EL (cell line): ENCODE results near the gene UQCC3.
"Not testable (repeated sequence)": the region's sequence is repeated elsewhere in the genome, so short reads cannot be mapped to it uniquely, and the experiment has no call there.

Experiments used
- DNase-seq: peaks from one replicate; pipeline ENCODE4 v3.0.0-alpha.2; 2016

UQCC3 gene

DNA sequence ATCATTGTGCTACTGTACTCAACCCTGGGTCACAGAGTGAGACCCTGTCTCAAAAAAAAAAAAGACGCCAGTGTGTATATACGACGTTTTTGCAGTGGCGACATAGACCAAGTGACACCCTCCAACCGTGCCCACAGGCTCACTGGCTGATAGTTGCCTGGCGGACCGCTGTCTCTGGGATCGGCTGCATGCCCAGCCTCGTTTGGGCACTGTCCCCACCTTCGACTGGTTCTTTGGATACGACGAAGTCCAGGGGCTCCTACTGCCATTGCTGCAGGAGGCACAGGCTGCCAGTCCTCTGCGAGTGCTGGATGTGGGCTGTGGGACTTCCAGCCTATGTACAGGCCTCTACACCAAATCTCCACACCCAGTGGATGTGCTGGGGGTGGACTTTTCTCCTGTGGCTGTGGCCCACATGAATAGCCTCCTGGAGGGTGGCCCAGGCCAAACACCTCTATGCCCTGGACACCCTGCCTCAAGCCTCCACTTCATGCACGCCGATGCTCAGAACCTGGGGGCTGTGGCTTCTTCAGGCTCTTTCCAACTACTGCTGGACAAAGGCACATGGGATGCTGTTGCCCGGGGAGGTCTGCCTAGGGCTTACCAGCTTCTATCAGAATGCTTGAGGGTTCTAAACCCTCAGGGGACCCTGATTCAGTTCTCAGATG, 5.1 kb upstream of the UQCC3 start:
- DNase-seq, result no peak

DNA sequence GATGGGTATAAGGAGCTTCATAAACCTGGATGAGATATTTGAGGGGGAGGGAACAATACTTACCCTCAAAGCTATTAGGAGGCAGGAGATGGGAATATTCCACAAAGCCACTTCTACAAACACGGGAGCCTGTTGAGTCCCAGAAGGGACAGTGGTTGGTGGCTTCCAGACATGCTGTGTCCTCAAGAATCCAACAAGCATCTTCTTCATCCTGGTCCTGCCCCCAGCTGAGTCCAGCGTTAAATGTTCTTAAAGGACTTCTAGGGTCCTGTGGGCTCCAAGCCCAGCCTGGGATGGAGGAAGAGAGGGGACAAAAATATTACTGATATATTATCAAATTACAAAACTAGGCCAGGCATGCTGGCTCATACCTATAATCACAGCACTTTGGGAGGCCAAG, 4.0 kb upstream of the UQCC3 start:
- DNase-seq, result no peak

DNA sequence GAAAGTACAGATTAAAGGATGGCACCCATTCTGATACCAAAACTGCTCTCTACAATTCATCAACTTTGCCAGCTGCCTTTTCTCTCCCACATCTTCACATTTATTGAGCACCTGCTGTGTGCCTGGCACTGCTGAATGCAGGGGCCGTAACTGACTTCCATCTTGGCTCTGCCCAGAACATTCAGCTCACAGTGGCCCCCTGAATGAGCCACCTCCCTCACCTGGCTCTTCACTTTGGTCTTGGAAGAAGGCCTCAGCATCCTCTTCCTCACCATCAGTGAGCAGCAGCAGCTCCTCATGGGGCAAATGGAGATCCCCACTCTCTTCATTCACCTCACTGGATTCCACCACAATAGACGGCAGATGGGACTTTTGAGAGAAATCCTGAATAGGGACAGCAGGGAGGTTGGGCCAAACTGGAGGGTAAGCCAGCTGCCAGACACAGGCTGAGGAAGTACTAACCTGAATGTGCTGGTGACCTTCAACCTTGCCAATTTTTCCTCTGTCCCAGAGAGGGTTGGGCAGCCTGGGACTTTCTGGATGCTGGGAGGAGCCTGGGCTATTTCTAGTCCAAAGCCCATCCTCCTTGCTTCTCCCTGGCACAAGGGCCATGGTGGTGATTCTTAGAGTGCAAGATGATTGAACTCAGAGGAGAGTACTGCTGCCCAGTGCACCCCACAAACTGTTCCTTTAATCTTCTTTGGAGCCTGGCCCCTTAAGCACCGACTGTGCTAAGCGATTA, 1.9 kb upstream of the UQCC3 start:
- no peak for DNase-seq

GRCh38 chr11:62671236-62671607, 251 bp upstream of the UQCC3 start:
- no peak for DNase-seq

DNA sequence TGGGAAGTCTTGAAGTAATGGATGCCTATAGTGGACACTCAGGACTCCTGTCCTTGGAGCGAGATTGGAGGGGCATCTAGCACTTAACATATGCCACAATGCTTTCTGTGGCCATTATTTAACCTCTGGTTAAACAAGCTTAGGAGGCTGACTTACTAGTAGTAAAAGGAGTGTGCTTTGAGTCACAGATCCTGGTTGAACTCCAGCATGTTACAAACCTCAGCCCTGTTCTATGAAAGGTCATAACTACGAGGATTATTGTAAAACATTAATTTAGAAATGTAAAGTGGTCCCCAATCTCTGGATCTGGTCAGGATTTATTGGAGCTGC, 1.7 kb downstream of the UQCC3 start:
- DNase-seq, result no peak

DNA sequence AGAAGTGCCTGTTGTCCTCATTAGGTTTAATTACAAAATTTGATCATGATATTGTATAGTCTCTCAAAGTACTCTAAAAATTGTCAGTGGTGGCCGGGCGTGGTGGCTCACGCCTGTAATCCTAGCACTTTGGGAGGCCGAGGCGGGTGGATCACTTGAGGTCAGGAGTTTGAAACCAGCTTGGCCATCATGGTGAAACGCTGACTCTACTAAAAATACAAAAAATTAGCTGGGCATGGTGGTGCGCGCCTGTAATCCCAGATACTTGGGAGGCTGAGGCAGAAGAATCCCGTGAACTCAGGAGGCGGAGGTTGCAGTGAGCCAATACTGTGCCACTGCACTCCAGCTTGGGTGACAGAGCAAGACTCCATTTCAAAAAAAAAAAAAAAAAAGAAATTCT, 3.9 kb downstream of the UQCC3 start:
- not testable (repeated sequence) for DNase-seq

- DNase-seq, result no peak
These were observed 5.2 kb downstream of the UQCC3 start for GRCh38 chr11:62676698-62677097.

DNA sequence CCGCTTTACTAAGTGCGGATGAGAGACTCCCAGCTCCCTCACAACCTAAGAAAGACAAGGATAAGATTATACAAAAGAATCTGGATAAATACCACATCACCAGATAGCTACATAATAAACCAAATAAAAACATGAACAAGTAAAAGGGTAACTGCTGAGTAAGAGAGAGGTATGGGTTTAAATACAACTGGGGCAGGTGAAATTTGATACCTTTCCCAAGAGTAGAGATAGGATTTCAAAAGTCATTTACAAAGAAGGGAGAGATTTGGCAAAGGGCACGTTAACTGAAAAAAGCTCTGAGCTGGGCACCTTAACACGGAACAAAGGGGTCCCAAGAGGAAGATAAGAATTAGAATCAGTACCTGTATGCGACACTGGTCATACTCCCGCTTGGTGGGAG, 5.7 kb downstream of the UQCC3 start:
- no peak for DNase-seq

DNA sequence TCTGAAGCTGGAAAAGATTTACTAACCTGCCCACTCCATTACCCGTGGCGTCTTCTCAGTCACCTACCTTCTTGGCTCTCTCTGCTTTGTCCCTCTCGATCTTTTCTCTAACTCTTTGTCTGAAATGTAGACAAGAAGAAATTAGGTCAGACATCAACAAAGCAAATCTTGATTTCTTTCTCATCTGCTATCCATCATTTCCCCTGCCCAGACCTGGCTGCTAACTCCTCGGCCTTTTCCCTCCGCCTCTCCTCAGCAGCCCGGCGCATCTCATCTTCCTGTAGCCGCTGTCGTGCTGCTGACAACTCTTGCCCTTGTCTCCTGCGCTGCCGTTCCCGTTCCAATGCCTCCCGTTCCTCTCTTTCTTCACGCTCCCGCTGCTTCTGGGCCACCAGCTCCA, 6.2 kb downstream of the UQCC3 start:
- DNase-seq, result no peak

GRCh38 chr11:62678433-62678769, 6.9 kb downstream of the UQCC3 start:
- DNase-seq, result no peak

DNA sequence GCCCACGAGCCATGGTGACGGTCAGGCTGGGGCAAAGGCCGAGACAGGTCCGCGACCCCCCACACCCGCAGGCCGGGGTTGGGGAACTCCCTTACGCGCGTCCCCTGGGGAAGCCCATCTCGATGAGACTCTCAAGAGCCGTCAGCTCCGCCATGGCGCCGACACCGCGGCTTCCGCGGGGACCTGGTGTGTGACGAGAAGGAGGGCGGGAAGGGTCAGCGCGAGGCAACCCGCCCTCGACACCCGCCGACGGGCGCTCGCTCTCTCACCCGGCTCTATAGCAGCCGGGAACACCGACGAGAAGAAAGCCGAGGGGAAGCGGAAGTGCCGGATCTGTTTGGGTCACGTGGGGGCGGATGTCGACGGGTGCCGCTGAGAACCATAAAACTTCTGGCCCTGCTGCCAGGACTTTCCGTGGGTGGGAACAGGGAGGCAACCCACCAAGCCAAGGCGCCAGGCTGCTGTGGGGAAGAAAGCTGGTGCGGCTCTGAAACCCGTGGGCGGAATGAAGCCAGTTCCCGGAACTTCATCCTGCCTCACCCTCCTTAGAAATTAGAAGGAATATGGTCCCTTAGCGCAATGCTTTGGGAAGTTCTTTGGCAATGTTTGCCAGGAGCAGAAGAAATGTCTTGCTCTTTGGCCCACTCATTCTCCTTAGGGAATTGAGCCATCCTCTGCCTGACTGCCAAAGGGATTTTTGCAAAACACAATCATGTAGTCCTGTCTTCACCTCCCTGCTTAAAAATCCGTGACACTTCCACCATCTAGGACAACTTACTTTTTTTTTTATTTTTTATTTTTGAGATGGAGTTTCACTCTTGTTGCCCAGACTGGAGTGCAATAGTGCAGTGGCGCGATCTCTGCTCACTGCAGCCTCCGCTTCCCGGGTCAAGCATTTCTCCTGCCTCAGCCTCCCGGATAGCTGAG, 7.6 kb downstream of the UQCC3 start, which contains the start of gene UBXN1:
Gene UBXN1 (minus strand): TSS at position 304 of the 927 bp plus-strand sequence. CDS start 150 bp downstream, at position 154.
- peak; percentile 90 for DNase-seq

DNA sequence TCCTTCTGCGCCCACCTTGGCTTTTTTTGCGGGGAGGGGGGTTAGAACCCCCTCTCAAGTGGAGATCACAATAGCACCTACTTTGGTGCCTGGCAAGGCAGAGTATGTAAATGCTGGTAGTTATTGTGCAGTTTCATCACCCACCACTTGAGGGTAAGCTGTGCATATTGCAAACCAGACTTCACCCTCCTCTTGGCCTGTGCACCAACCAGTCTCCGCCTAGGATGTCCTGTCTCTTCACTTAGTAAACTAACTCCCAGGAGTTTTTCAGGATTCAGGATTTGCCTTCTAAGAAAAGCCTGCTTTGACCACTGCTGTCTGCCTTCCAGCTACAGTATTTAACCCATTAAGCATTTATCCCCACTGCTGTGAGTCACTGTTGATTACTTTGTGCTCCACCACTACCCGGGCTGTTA, 9.4 kb downstream of the UQCC3 start:
- peak; percentile 77 for DNase-seq

DNA sequence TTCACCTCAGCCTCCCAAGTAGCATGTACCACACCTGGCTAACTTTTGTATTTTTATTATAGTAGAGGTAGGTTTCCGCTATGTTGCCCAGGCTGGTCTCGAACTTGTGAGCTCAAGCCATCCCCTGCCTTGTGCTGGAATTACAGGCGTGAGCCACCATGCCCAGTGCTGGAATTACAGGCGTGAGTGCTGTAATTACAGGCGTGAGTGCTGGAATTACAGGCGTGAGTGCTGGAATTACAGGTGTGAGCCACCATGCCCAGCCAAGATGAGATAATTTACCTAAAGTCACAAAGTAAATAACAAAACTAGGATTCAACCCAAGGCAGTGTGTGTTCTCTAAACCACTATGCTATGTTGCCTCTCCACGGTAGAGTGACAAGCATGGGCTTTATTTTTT, 11.0 kb downstream of the UQCC3 start:
- no peak for DNase-seq

DNA sequence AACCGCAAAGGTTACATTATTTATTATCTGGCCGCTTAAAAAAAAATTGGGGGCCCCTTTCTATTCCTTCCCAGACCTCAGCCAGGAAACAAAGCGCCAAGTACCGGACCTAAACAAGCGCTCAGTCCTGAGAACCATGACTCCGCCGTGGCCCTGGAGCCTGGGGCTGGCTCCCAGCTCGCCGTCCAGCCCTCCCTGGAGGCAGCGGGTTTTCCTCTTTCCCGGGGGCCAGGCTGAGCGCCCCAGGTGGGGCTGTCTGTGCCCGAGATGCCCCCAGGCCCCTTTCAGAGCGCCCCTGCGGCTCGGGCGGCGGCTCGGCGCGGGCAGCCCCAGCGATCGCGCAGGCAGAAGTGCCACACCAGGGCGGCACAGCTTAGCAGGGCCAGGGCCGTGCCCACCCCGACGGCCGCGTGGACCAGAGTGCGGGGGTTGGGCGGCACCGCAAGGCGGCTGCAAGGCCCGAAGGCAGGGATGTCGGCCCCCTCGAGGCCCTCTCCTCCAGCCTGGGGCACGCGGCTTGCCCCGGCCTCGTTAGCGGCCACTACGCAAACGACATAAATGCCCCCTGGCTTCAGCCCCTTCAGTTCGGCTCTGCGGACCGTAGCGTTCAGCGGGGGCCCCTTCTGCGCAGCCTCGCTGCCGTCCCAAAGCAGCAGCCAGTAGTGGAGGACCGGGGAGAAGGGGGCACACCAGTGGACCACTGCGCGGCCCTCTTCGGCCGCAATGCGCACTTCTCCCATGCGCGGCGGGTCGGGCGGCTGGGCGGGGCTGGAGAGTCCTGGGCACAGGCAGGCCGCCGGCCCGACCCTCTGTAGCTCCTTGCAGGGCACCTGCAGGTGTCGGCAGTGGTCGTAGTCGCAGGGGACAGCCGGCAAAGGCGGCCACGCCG, 16.3 kb downstream of the UQCC3 start:
- no peak for DNase-seq

DNA sequence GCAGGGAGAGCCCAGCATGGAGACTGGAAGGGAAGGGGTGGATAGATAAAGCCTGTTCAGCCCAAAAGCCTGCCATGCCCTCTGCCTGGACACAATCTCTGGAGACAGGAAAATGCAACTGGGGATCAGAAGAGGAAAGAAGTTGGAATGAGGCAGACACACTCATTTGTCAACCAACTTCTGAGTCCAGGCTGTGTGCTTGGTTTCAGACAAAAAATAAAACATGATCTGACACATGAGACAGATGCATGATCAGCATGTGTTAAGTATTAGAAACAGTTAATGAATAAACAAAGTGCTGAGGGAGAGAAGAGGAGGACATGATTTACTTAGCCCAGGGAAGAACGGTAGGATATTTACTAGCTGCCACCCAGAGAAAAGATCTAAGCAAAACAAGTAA, 17.0 kb downstream of the UQCC3 start:
- no peak for DNase-seq

- peak; percentile 93 for DNase-seq
These were observed 18.1 kb downstream of the UQCC3 start, which contains the start of gene LRRN4CL for GRCh38 chr11:62689421-62690183. Gene LRRN4CL (minus strand): TSS chr11:62689530. CDS start chr11:62688508, 1,022 bp downstream.

DNA sequence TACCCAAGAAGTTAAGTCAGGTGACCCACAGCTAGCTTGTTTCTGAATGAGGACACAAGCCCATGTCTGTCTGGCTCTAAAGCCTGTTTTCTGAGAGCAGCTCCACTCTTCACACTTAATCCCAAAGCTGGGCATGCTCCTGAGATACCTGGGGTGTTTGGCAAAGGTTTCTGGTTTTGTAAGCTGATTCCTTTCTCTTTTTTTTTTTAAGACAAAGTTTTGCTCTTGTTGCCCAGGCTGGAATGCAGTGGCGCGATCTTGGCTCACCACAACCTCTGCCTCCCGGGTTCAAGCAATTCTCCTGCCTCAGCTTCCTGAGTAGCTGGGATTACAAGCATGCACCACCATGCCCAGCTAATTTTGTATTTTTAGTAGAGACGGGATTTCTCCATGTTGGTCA, 22.2 kb downstream of the UQCC3 start:
- DNase-seq, result not testable (repeated sequence)

DNA sequence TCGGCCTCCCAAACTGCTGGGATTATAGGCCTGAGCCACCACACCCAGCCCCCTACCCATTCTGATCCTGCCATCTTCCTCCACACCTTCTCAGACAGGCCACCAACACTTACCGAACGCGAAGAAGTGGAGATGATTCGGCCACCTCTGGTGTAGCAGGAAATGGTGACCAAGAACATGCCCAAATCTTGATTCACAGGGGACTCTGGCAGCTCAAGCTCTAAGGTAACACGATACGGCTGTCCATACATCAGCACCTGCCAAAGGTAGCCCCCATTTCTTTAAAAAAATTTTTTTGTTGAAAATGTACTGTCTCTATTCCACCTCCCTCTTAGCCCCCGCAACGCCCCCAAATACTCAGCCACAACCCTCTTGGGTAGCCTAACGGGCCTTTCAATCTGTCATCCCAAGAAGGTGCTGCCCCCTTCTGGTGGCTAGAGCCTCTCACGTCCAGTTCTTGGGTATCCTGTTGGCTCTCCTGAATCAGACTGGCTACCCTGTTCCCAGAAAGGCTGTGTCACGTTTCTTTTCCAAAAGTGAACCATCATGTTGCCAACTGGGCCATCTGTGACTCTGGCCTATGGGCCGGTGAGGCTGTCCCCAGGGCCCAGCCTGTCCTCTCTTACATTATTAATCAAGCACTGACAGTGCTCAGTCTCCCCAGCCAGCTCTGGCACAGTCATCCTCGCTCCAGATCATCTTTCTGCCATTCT, 23.1 kb downstream of the UQCC3 start:
- peak; percentile 77 for DNase-seq

GRCh38 chr11:62702246-62702645, 30.8 kb downstream of the UQCC3 start:
- no peak for DNase-seq

GRCh38 chr11:62703921-62704320, 32.4 kb downstream of the UQCC3 start:
- DNase-seq, result not testable (repeated sequence)

DNA sequence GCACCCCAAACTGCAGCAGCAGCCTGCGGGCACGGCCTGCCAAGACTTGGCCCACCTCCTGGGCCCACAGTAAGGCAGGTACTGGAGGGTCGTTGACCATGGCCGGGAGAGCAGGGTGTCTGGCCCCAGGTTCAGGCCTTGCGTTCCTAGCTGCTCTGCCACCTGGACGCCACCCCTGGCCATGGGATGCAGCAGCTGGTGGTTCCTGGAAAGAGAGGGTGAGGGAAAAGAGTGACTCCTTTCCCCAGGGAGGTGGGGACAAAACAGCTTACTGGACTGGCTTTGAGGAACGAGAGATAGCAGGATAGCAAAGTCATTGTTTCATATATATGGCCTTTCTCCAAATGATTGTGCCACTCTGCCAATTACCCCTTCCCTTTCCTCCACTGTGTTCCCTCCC, 33.9 kb downstream of the UQCC3 start:
- no peak for DNase-seq
